ENCODE results near the gene PRICKLE2. TPM values are rescaled to one million over a fixed set of nuclear protein-coding genes. Genes with fewer than 3 reads are reported as not detected.

PRICKLE2 gene
- total RNA-seq, 1 donor from 2014 or later, result 10.8 TPM

DNA sequence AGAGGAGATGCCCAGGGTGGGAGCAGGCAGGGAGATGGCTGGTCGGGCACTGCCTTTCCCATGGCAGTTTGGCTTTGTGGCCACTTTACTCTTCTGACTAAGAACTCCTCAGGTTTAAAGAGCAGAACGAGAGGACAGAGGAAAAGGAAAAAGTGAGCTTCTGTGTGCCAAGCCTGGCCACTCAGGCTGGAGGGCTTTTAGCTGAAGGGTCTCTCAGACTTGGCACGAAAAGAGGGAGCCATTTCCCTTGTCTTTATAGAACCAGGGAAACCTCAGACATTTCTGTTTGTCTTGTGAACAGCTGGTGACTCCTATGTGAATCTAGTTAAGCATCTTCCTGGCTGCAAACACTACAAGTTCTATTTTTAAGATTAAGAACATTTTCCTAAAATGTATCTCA, 178.7 kb downstream of the PRICKLE2 start:
- TF ChIP-seq, protein P1, sequence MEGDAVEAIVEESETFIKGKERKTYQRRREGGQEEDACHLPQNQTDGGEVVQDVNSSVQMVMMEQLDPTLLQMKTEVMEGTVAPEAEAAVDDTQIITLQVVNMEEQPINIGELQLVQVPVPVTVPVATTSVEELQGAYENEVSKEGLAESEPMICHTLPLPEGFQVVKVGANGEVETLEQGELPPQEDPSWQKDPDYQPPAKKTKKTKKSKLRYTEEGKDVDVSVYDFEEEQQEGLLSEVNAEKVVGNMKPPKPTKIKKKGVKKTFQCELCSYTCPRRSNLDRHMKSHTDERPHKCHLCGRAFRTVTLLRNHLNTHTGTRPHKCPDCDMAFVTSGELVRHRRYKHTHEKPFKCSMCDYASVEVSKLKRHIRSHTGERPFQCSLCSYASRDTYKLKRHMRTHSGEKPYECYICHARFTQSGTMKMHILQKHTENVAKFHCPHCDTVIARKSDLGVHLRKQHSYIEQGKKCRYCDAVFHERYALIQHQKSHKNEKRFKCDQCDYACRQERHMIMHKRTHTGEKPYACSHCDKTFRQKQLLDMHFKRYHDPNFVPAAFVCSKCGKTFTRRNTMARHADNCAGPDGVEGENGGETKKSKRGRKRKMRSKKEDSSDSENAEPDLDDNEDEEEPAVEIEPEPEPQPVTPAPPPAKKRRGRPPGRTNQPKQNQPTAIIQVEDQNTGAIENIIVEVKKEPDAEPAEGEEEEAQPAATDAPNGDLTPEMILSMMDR (IDR thresholded peaks at IDR 0.05; ENCODE audit: insufficient read depth, low read length, poor library complexity, severe bottlenecking), result no peak
- no peaks in the 10 kb centered on the region for H3K27me3 ChIP-seq (ENCODE audit: control insufficient read depth, insufficient read depth, low read length)
- no peak overlapping the region for H3K4me3 ChIP-seq (ENCODE audit: low read depth, low read length)
- DNase-seq (ENCODE audit: low read depth), result no peak
- H3K36me3 ChIP-seq (ENCODE audit: control insufficient read depth, insufficient read depth, low read length), result no peaks in the 10 kb centered on the region

DNA sequence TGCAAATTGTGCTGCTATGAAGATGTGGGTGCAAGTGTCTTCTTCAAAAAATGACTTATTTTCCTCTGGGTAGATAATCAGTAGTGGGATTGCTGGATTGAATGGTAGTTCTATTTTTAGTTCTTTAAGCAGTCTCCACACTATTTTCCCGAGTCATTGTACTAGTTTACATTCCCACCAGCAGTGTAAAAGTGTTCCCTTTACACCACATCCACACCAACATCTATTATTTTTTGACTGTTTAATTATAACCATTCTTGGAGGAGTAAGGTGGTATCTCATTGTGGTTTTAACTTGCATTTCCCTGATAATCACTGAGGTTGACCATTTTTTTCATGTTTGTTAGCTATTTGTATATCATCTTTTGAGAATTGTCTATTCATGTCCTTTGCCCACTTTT, 182.3 kb downstream of the PRICKLE2 start:
- no peaks in the 10 kb centered on the region for H3K36me3 ChIP-seq (ENCODE audit: control insufficient read depth, insufficient read depth, low read length)
- no peak overlapping the region for H3K4me3 ChIP-seq (ENCODE audit: low read depth, low read length)
- no peaks in the 10 kb centered on the region for H3K27me3 ChIP-seq (ENCODE audit: control insufficient read depth, insufficient read depth, low read length)
- TF ChIP-seq, protein P1 (IDR thresholded peaks at IDR 0.05; ENCODE audit: insufficient read depth, low read length, poor library complexity, severe bottlenecking), result no peak
- DNase-seq (ENCODE audit: low read depth), result no peak

Other genes with a start within 250 kb of the PRICKLE2 start
- 97.4 and 98.6 TPM in 2 replicates for gene PSMD6, start 202.0 kb downstream of the PRICKLE2 start, total RNA-seq

All from kidney epithelial cell (primary cell).